ENCODE measurements around the gene PCSK9. TPM values are rescaled to one million over a fixed set of nuclear protein-coding genes. Genes with fewer than 3 reads are reported as not detected.

The PCSK9 gene
- polyA plus RNA-seq, 1 donor (not counting 4 experiments of a cell fraction or from before 2014, with no cell fraction given): 61.7 TPM

DNA sequence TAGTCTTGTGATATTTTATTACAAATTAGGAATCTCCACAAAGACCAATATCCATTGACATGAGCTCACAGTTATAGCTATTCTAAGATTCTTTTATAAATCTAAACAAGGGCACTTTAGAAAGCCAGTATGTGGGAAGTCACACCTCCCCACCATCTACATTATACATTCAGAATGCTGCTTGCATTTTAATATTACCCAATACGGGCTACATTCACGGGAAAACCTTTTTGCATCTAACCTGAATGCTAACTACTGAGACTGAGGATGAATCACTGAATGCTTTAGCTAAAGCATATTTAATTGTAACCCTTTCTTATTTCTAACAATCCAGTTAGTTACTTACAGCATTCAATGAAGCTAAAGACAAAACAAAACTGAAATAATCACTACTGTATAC lies 53.1 kb downstream of the PCSK9 start:
- Histone ChIP-seq H3K9me3 (ENCODE audit: control insufficient read depth, low read depth, low read length) (no peaks in the 10 kb centered on the region), H2AFZ (ENCODE audit: control insufficient read depth, low read length) (no peak overlapping the region), H3K4me3 (ENCODE audit: control insufficient read depth in 2 of 3, extremely low read depth in 1 of 3, insufficient read depth in 2 of 3, low read depth in 1 of 3, low read length in 3 of 3) (no peak overlapping the region), H3K9ac (ENCODE audit: control insufficient read depth, extremely low read depth, insufficient read depth, low read length) (no peak overlapping the region), H4K20me1 (ENCODE audit: control insufficient read depth, extremely low read depth, insufficient read depth, low read length) (no peaks in the 10 kb centered on the region), H3K79me2 (ENCODE audit: control insufficient read depth, insufficient read depth, low read length) (no peaks in the 10 kb centered on the region), H3K9me1 (ENCODE audit: control insufficient read depth, extremely low read depth, insufficient read depth, low read length) (no peaks in the 10 kb centered on the region), H3K27me3 (ENCODE audit: control insufficient read depth, extremely low read depth, insufficient read depth, low read length) (no peaks in the 10 kb centered on the region), H3K4me2 (ENCODE audit: control insufficient read depth, extremely low read depth, insufficient read depth, low read depth, low read length) (no peak overlapping the region), H3K36me3 (ENCODE audit: control insufficient read depth in 2 of 2, extremely low read depth in 1 of 2, insufficient read depth in 2 of 2, low read length in 2 of 2) (peaks cover 17 to 19% of the 10 kb centered on the region in 2 experiments), H3K4me1 (ENCODE audit: control insufficient read depth, extremely low read depth, insufficient read depth, low read length) (no peaks in the 10 kb centered on the region), H3K27ac (ENCODE audit: control insufficient read depth, insufficient read depth, low read length) (no peak overlapping the region)
- FAIRE-seq (no peak), DNase-seq (ENCODE audit: low read depth, low spot score) (no peak)
- no peak for TF ChIP-seq EZH2 (IDR thresholded peaks at IDR 0.05; ENCODE audit: low read length)
- TF ChIP-seq, protein P1, sequence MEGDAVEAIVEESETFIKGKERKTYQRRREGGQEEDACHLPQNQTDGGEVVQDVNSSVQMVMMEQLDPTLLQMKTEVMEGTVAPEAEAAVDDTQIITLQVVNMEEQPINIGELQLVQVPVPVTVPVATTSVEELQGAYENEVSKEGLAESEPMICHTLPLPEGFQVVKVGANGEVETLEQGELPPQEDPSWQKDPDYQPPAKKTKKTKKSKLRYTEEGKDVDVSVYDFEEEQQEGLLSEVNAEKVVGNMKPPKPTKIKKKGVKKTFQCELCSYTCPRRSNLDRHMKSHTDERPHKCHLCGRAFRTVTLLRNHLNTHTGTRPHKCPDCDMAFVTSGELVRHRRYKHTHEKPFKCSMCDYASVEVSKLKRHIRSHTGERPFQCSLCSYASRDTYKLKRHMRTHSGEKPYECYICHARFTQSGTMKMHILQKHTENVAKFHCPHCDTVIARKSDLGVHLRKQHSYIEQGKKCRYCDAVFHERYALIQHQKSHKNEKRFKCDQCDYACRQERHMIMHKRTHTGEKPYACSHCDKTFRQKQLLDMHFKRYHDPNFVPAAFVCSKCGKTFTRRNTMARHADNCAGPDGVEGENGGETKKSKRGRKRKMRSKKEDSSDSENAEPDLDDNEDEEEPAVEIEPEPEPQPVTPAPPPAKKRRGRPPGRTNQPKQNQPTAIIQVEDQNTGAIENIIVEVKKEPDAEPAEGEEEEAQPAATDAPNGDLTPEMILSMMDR (optimal IDR thresholded peaks at IDR 0.05 in 1 of 3, IDR thresholded peaks at IDR 0.05 in 1 of 3, conservative IDR thresholded peaks at IDR 0.05 in 1 of 3; ENCODE audit: extremely low read depth in 1 of 3, insufficient read depth in 2 of 3, low read length in 3 of 3): no peak
- dilution Hi-C loops (cut with MboI; ENCODE audit: extremely low pct_ligation_motif_present, low sequenced_read_pairs): no loop called here

DNA sequence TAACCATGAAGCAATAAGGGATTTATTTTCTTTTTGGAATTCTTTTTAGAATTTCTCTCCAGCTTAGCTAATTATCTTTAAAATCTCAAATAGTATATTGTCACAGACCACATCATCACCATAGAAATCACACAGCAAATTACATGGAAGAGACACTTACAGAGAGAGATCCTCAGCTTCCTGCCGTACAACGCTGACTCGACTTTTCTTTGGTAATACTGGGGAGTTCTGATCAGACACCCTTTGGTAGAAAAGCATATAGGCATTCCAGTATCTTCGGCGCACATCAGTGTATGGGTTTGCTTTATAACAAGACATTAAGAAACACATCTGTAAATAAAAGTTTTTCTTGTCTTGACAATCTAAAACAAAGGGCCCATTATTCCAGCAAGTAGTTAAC lies 55.7 kb downstream of the PCSK9 start:
- FAIRE-seq (no peak), DNase-seq (ENCODE audit: low read depth, low spot score) (no peak)
- H3K79me2 ChIP-seq (ENCODE audit: control insufficient read depth, insufficient read depth, low read length): no peaks in the 10 kb centered on the region
- no peaks in the 10 kb centered on the region for H3K9me1 ChIP-seq (ENCODE audit: control insufficient read depth, extremely low read depth, insufficient read depth, low read length)
- no peaks in the 10 kb centered on the region for H3K9me3 ChIP-seq (ENCODE audit: control insufficient read depth, low read depth, low read length)
- no peak overlapping the region for H3K4me2 ChIP-seq (ENCODE audit: control insufficient read depth, extremely low read depth, insufficient read depth, low read depth, low read length)
- TF ChIP-seq, protein P1 (optimal IDR thresholded peaks at IDR 0.05 in 1 of 3, IDR thresholded peaks at IDR 0.05 in 1 of 3, conservative IDR thresholded peaks at IDR 0.05 in 1 of 3; ENCODE audit: extremely low read depth in 1 of 3, insufficient read depth in 2 of 3, low read length in 3 of 3): no peak
- no peak for TF ChIP-seq EZH2 (IDR thresholded peaks at IDR 0.05; ENCODE audit: low read length)
- H3K4me3 ChIP-seq (ENCODE audit: control insufficient read depth in 2 of 3, extremely low read depth in 1 of 3, insufficient read depth in 2 of 3, low read depth in 1 of 3, low read length in 3 of 3): no peak overlapping the region
- no peaks in the 10 kb centered on the region for H4K20me1 ChIP-seq (ENCODE audit: control insufficient read depth, extremely low read depth, insufficient read depth, low read length)
- H3K27me3 ChIP-seq (ENCODE audit: control insufficient read depth, extremely low read depth, insufficient read depth, low read length): no peaks in the 10 kb centered on the region
- H3K4me1 ChIP-seq (ENCODE audit: control insufficient read depth, extremely low read depth, insufficient read depth, low read length): no peaks in the 10 kb centered on the region
- dilution Hi-C loops (cut with MboI; ENCODE audit: extremely low pct_ligation_motif_present, low sequenced_read_pairs): no loop called here
- peaks cover 14 to 17% of the 10 kb centered on the region in 2 experiments for H3K36me3 ChIP-seq (ENCODE audit: control insufficient read depth in 2 of 2, extremely low read depth in 1 of 2, insufficient read depth in 2 of 2, low read length in 2 of 2)
- H3K27ac ChIP-seq (ENCODE audit: control insufficient read depth, insufficient read depth, low read length): no peak overlapping the region
- no peak overlapping the region for H2AFZ ChIP-seq (ENCODE audit: control insufficient read depth, low read length)
- H3K9ac ChIP-seq (ENCODE audit: control insufficient read depth, extremely low read depth, insufficient read depth, low read length): no peak overlapping the region

Measured in keratinocyte (primary cell).